WERI-Rb-1 (cell line): Measurements from ENCODE around the gene SH3RF2.

Source experiments
- DNase-seq: peaks from one replicate; pipeline ENCODE4 v3.0.0-alpha.2; 2020
- H3K27ac ChIP-seq: fragments of 250-450 bp; sonication (Bioruptor Pico); 2 replicates; pipeline ENCODE4 v1.5.1; 2020; ENCODE audit warnings: mild to moderate bottlenecking, moderate library complexity
- H3K27me3 ChIP-seq: fragments of 250-450 bp; sonication (Bioruptor Pico); 2 replicates; pipeline ENCODE4 v1.5.1; 2021; ENCODE audit warnings: mild to moderate bottlenecking, low read depth, moderate library complexity; ENCODE audit not compliant: insufficient read depth, severe bottlenecking
- H3K36me3 ChIP-seq: fragments of 250-450 bp; sonication (Bioruptor Pico); 2 replicates; pipeline ENCODE4 v1.5.1; 2020; ENCODE audit warnings: mild to moderate bottlenecking, moderate library complexity
- H3K4me3 ChIP-seq: 2 replicates; pipeline ENCODE4 v1.5.1; 2011; ENCODE audit warnings: low read depth, mild to moderate bottlenecking, control low read depth, low read length
- H3K9me3 ChIP-seq: fragments of 250-450 bp; sonication (Bioruptor Pico); 2 replicates; pipeline ENCODE4 v1.5.1; 2021; ENCODE audit warnings: mild to moderate bottlenecking, moderate library complexity; ENCODE audit not compliant: severe bottlenecking
- TF ChIP-seq, protein P1 (sequence below): IDR thresholded peaks from 2 replicates; pipeline ENCODE4 v1.5.1; 2011; ENCODE audit warnings: low read depth, mild to moderate bottlenecking, control low read depth, inconsistent platforms, low read length

The SH3RF2 gene

GRCh38 chr5:146078566-146078965, 142.2 kb downstream of the SH3RF2 start:
- DNase-seq: no peak
- TF ChIP-seq, protein P1, sequence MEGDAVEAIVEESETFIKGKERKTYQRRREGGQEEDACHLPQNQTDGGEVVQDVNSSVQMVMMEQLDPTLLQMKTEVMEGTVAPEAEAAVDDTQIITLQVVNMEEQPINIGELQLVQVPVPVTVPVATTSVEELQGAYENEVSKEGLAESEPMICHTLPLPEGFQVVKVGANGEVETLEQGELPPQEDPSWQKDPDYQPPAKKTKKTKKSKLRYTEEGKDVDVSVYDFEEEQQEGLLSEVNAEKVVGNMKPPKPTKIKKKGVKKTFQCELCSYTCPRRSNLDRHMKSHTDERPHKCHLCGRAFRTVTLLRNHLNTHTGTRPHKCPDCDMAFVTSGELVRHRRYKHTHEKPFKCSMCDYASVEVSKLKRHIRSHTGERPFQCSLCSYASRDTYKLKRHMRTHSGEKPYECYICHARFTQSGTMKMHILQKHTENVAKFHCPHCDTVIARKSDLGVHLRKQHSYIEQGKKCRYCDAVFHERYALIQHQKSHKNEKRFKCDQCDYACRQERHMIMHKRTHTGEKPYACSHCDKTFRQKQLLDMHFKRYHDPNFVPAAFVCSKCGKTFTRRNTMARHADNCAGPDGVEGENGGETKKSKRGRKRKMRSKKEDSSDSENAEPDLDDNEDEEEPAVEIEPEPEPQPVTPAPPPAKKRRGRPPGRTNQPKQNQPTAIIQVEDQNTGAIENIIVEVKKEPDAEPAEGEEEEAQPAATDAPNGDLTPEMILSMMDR: no peak
- no peak overlapping the region for H3K4me3 ChIP-seq

DNA sequence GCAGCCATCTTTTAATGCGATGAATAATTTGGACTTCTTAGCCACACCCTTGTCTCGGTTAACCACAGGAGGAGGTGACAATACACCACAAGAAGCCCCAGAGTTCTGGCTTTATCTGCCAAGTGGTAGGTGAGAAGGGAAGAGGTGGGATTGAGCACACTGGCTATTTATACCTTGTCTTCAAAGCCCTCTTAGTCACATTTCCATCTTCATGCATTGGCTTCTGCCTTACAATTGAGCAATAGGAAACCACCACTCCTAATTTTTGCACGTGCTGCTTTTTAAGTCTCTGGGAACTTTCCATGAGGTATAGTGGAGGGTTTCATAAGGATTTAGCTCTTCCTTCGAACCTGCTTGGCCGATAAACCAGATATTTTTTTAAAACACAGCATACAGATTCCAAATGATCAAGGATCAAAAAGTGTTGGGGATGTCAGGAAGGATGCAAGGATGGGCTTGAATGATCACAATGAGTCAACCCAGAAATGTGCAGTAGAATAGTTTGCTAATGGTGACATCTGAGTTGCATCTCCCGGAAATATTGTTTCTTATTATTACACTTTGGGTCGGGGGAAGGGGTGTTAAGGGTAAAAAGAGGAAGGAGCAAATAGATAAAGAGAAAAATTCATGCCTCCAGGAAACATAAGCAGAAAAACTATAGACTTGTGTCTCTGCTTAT, 143.5 kb downstream of the SH3RF2 start:
- TF ChIP-seq, protein P1: no peak
- Histone ChIP-seq H3K36me3 (no peaks in the 10 kb centered on the region), H3K4me3 (no peak overlapping the region), H3K27me3 (no peaks in the 10 kb centered on the region), H3K9me3 (no peaks in the 10 kb centered on the region), H3K27ac (no peak overlapping the region)
- no peak for DNase-seq

More at GRCh38 chr5:146078566-146078965, 142.2 kb downstream of the SH3RF2 start:
- H3K27me3 ChIP-seq: no peaks in the 10 kb centered on the region
- H3K36me3 ChIP-seq: no peaks in the 10 kb centered on the region
- H3K27ac ChIP-seq: no peak overlapping the region
- no peaks in the 10 kb centered on the region for H3K9me3 ChIP-seq

DNA sequence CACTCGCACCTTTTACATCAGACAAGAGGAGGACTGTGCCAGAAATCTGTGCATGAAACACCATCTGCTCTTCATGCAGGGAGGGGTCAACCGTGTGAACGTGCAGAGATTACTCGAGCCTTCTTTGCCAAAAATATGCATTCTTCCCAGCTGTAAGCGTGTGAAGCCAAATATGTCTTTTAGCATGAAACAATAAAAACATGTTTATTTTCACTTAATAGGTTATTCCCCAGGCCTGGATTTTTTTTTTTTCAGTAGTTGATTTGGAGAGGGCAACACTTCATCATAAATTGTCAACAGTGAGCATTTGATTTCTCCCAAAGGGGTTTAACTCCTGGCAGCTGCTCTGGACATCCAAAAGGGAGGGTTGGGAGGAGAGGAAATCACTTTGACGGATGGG, 145.2 kb downstream of the SH3RF2 start:
- Histone ChIP-seq H3K27ac (no peak overlapping the region), H3K4me3 (no peak overlapping the region), H3K9me3 (no peaks in the 10 kb centered on the region), H3K27me3 (no peaks in the 10 kb centered on the region), H3K36me3 (no peaks in the 10 kb centered on the region)
- no peak for DNase-seq
- TF ChIP-seq, protein P1: no peak

DNA sequence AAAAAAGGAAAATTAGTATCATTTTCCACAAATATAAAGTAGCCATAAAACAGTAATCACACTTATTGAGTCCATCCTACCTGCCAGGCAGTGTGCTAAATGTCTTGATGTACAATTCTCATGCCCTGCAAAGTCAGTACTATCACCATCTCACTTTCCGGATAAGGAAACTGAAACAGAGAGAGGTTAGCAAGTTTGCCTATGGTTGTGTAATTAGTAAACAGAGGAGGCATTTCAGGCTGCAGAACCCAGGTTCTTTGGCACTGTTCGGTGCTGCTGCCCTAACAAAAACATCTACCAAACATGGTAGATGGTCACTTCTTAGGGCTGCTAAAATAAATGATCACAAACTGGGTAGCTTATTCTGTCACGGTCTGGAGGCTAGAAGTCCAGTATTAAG, 146.4 kb downstream of the SH3RF2 start:
- Histone ChIP-seq H3K9me3 (no peaks in the 10 kb centered on the region), H3K27ac (no peak overlapping the region), H3K4me3 (no peak overlapping the region), H3K36me3 (no peaks in the 10 kb centered on the region), H3K27me3 (no peaks in the 10 kb centered on the region)
- DNase-seq: no peak
- TF ChIP-seq, protein P1: no peak

DNA sequence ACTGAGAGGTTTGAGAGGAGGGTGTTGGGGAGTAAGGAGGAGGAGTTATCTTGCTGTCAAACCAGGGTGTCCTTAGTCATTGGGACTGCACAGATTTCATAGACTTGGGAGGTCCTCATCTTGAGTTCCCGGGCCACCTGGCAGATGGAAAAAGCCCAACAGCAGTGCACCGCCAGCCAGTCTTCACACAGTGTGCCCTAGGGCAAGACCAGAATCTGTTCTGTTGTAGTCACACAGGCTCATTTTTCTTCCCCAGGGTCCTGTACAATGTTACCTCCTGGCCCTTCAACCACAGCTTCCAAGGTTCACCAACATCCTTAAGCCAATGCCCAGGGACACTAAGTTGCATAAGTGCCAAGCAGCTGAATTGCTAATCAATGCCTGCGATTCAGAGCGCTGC, 148.0 kb downstream of the SH3RF2 start:
- Histone ChIP-seq H3K4me3 (no peak overlapping the region), H3K36me3 (no peaks in the 10 kb centered on the region), H3K27ac (no peak overlapping the region), H3K27me3 (no peaks in the 10 kb centered on the region), H3K9me3 (no peaks in the 10 kb centered on the region)
- DNase-seq: no peak
- TF ChIP-seq, protein P1: no peak

DNA sequence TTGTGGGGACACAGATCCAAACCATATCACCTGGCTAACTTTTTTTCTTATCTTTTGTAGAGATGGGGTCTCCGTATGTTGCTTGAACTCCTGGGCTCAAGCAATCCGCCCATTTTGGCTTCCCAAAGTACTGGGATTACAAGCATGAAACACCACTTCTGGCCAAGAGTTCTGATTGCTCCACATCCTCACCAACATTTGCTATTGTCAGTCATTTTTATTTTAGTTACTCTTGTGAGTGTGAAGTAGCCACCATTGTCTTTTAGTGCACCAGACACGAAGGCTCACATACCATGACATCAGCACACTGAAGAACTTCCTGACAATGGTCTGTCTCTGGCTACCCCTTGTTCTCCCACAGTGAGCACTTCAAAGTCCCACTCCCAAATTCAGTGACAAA, 151.7 kb downstream of the SH3RF2 start:
- no peak for DNase-seq
- TF ChIP-seq, protein P1: no peak
- H3K27ac ChIP-seq: no peak overlapping the region

More for the DNA sequence above, 151.7 kb downstream of the SH3RF2 start:
- Histone ChIP-seq H3K4me3 (no peak overlapping the region), H3K27me3 (no peaks in the 10 kb centered on the region), H3K36me3 (no peaks in the 10 kb centered on the region), H3K9me3 (no peaks in the 10 kb centered on the region)
